Retinal pigment epithelial cell (primary cell): ENCODE measurements around the gene RNU6-8.
A peak's percentile ranks its signal among the peaks of the same experiment; 100 is the strongest.

Experiments used
- DNase-seq: peaks from one replicate; pipeline ENCODE4 v3.0.0-alpha.2; 2010; ENCODE audit warnings: low read depth
- H3K4me3 ChIP-seq: 2 replicates; pipeline ENCODE4 v1.5.1; 2011; ENCODE audit warnings: mild to moderate bottlenecking, low read length, control low read depth, moderate library complexity
- CTCF ChIP-seq: conservative IDR thresholded peaks from 2 replicates; pipeline ENCODE4 v1.5.1; 2011; ENCODE audit warnings: low read depth, low read length, control low read depth, inconsistent platforms

The RNU6-8 gene

GRCh38 chr14:32244404-32244803 lies 41.3 kb upstream of the RNU6-8 start:
- H3K4me3 ChIP-seq: no peak overlapping the region
- peak; percentile 16 for TF ChIP-seq CTCF
- no peak for DNase-seq

GRCh38 chr14:32233260-32233659 lies 30.2 kb upstream of the RNU6-8 start:
- DNase-seq: no peak
- TF ChIP-seq CTCF: no peak
- no peak overlapping the region for H3K4me3 ChIP-seq

DNA sequence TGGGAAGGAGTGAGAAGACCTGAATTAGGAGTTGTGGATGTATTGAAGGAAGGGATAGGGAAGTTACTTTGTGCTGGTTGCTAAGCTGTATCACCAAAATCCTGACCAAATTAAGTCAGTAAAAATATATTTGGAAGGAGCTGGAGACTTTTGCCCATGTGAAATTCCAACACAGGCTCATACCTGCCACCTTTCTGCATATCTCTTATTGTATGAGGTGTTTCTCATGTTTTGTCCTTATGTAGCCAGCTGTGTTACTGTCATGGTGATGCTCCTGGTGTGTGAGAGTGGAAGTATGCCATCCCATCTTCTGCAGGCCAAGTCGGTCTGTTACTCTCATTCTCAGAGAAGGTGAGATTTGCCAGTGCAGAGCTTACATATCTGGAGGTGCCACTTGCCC lies 29.4 kb upstream of the RNU6-8 start:
- TF ChIP-seq CTCF: no peak
- H3K4me3 ChIP-seq: no peak overlapping the region
- no peak for DNase-seq

DNA sequence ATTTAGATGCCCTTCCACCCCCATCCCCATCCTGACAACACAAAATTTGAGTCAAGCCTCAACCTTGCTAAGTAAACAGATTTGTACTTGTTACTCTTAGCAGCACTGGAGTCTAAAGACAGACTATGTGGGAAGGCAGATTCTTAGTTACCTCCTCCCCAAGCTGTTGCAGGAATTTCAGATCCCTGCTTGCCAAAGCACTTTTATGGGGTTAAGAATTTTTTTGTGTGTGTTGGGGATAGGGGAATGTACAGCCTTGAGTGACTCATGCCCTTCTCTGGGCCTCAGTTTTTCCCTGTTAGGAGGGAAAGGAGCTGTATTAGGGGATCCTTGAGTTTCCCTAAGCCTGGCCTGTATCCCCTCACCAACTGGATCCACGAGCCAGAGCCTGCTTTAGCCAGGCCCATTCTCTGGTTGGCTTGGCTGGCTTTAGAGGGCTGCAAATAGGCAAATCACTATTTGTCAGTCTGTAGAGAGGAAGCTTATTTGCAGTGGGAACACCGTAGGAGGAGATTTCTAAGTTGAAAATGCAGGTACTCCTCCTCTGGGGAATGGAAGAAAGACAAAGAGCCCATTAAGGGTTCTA lies 27.7 kb upstream of the RNU6-8 start:
- no peak for DNase-seq
- no peak for TF ChIP-seq CTCF
- no peak overlapping the region for H3K4me3 ChIP-seq

DNA sequence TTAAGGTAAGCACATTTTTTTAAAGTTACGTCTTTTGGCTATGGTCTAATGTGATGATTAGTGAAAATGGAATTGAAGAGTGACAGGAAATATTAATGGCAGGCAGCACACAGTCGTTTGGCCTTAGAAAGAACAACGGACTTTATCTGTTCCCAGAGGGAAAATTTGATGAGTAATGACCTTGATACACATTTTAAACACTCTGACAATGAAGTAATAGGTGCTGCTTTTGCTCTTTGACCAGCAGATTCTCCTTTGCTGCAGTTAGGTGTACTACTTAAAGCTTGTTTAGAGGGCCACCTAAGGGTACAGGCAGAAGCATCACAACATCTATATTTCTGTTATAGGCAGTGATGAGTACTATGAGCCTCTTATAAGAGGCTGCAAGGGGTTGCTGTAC lies 27.1 kb upstream of the RNU6-8 start:
- H3K4me3 ChIP-seq: no peak overlapping the region
- no peak for DNase-seq

GRCh38 chr14:32226056-32226455 lies 23.0 kb upstream of the RNU6-8 start:
- DNase-seq: no peak
- no peak for TF ChIP-seq CTCF
- H3K4me3 ChIP-seq: no peak overlapping the region

More for the DNA sequence above, 27.1 kb upstream of the RNU6-8 start:
- TF ChIP-seq CTCF: no peak

GRCh38 chr14:32225378-32225920 lies 22.4 kb upstream of the RNU6-8 start:
- no peak for DNase-seq
- no peak for TF ChIP-seq CTCF
- no peak overlapping the region for H3K4me3 ChIP-seq
